ENCODE results near the gene RFPL1.
"Not testable (repeated sequence)": the region's sequence is repeated elsewhere in the genome, so short reads cannot be mapped to it uniquely, and the experiment has no call there.

The RFPL1 gene

GRCh38 chr22:29482726-29483125 is 44.3 kb downstream of the RFPL1 start:
- TF ChIP-seq CTCF (conservative IDR thresholded peaks at IDR 0.05; ENCODE audit: low read length), result no peak
- no peak for DNase-seq (ENCODE audit: low read depth)
- H3K4me3 ChIP-seq (ENCODE audit: low read length), result no peak overlapping the region

- TF ChIP-seq CTCF (conservative IDR thresholded peaks at IDR 0.05; ENCODE audit: low read length), result no peak
- H3K4me3 ChIP-seq (ENCODE audit: low read length), result no peak overlapping the region
- DNase-seq (ENCODE audit: low read depth), result no peak
These were observed 44.9 kb downstream of the RFPL1 start for GRCh38 chr22:29483254-29483653.

- TF ChIP-seq CTCF (conservative IDR thresholded peaks at IDR 0.05; ENCODE audit: low read length), result no peak
- DNase-seq (ENCODE audit: low read depth), result no peak
- no peak overlapping the region for H3K4me3 ChIP-seq (ENCODE audit: low read length)
These were observed 46.3 kb downstream of the RFPL1 start for GRCh38 chr22:29484642-29485041.

GRCh38 chr22:29485448-29485847 is 47.1 kb downstream of the RFPL1 start:
- TF ChIP-seq CTCF (conservative IDR thresholded peaks at IDR 0.05; ENCODE audit: low read length), result no peak
- DNase-seq (ENCODE audit: low read depth), result no peak
- H3K4me3 ChIP-seq (ENCODE audit: low read length), result no peak overlapping the region

GRCh38 chr22:29487426-29487986 is 49.1 kb downstream of the RFPL1 start:
- no peak overlapping the region for H3K4me3 ChIP-seq (ENCODE audit: low read length)
- no peak for TF ChIP-seq CTCF (conservative IDR thresholded peaks at IDR 0.05; ENCODE audit: low read length)
- no peak for DNase-seq (ENCODE audit: low read depth)

- H3K4me3 ChIP-seq (ENCODE audit: low read length); DNase-seq (ENCODE audit: low read depth): not testable (repeated sequence)
These were observed 50.9 kb downstream of the RFPL1 start for GRCh38 chr22:29489127-29489780.

- DNase-seq (ENCODE audit: low read depth), result no peak
- H3K4me3 ChIP-seq (ENCODE audit: low read length), result no peak overlapping the region
- no peak for TF ChIP-seq CTCF (conservative IDR thresholded peaks at IDR 0.05; ENCODE audit: low read length)
These were observed 52.6 kb downstream of the RFPL1 start for GRCh38 chr22:29491012-29491411.

Data from AG10803 (cell line).